ENCODE results near the gene SFMBT1.
A peak's percentile ranks its signal among the peaks of the same experiment; 100 is the strongest.

Gene SFMBT1

GRCh38 chr3:53023072-53023823, 22.6 kb downstream of the SFMBT1 start:
- no peak for TF ChIP-seq CTCF (conservative IDR thresholded peaks at IDR 0.05)
- H3K27ac ChIP-seq = peak overlapping the region; percentile 29

- no peak for TF ChIP-seq CTCF (conservative IDR thresholded peaks at IDR 0.05)
- H3K27ac ChIP-seq = no peak overlapping the region; the same call in 1 of the 2 replicates
These were observed 23.2 kb downstream of the SFMBT1 start for GRCh38 chr3:53022647-53023046.

GRCh38 chr3:53016236-53016635, 29.6 kb downstream of the SFMBT1 start:
- no peak for TF ChIP-seq CTCF (conservative IDR thresholded peaks at IDR 0.05)
- no peak overlapping the region for H3K27ac ChIP-seq

- H3K27ac ChIP-seq = peak overlapping the region; percentile 8; the same call in 1 of the 2 replicates
- no peak for TF ChIP-seq CTCF (conservative IDR thresholded peaks at IDR 0.05)
These were observed 34.5 kb downstream of the SFMBT1 start for GRCh38 chr3:53011324-53011723.

DNA sequence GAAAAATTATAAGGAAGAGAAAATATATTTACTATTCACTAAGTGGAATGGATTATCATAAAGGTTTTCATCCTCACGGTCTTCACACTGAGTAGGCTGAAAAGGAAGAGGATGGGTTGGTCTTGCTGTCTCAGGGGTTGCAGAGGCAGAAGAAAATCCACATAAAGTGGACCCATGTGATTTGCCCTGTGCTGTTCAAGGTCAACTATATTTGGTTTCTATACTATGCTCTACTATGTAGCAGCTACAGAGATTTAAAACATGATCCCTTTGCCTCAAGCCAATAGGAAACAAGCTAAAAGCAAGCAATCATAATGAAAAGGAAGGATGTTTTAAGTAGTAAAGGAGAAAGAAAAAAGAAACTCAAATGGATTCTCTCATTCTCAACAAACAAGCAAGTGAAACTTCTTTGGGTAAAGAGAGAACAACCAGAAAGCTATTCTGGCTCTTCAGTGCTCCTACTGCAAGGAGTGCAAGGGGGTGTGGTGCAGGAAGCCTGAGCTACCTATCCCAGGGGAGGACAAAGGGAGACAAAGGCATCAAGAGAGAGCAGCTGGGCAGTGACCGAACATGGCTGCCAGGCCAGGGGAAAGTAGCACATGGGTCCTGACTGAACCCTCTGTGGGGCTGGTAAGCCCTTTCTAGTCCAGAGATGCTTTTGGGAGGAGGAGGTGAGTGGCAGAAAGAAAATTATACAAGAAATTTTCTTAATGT, 35.9 kb downstream of the SFMBT1 start:
- H3K27ac ChIP-seq = no peak overlapping the region
- no peak for TF ChIP-seq CTCF (conservative IDR thresholded peaks at IDR 0.05)

- TF ChIP-seq CTCF (conservative IDR thresholded peaks at IDR 0.05) = no peak
- H3K27ac ChIP-seq = no peak overlapping the region
These were observed 36.9 kb downstream of the SFMBT1 start for GRCh38 chr3:53008932-53009331.

GRCh38 chr3:53005854-53006513, 39.9 kb downstream of the SFMBT1 start:
- TF ChIP-seq CTCF (conservative IDR thresholded peaks at IDR 0.05) = no peak
- peak overlapping the region; percentile 55 for H3K27ac ChIP-seq

Measured in VCaP (cell line).